ENCODE results near the gene GPX8.

DNA sequence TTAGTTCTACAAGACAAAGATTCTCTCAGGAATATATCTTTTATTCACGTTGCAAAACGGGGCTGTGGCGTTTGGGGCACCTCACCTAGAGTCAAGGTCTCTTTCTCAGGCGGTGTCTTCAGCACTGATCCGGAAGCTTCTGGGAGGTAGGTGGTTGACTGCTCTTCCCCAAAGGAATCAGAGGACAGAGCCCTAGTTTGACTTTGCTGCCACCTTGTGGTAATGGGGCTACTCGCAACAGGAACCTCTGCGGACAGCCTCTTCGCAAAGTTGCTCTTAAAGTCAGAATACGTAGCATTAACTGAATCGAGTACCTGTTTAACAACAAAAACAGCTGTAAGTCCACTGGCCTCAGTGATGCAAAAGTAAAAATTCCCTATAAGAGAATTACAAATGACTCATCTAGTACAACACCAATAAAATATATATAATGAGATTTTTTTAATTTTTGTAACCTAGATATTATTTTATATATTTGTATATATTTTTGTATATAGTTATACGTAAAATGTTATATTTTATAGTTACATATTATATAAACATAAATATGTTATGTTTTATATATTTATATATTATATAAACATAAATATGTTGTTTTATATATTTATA lies 13.3 kb upstream of the GPX8 start:
- TF ChIP-seq, protein P1, sequence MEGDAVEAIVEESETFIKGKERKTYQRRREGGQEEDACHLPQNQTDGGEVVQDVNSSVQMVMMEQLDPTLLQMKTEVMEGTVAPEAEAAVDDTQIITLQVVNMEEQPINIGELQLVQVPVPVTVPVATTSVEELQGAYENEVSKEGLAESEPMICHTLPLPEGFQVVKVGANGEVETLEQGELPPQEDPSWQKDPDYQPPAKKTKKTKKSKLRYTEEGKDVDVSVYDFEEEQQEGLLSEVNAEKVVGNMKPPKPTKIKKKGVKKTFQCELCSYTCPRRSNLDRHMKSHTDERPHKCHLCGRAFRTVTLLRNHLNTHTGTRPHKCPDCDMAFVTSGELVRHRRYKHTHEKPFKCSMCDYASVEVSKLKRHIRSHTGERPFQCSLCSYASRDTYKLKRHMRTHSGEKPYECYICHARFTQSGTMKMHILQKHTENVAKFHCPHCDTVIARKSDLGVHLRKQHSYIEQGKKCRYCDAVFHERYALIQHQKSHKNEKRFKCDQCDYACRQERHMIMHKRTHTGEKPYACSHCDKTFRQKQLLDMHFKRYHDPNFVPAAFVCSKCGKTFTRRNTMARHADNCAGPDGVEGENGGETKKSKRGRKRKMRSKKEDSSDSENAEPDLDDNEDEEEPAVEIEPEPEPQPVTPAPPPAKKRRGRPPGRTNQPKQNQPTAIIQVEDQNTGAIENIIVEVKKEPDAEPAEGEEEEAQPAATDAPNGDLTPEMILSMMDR (IDR thresholded peaks at IDR 0.05; ENCODE audit: low read depth, low read length, poor library complexity, severe bottlenecking) = peak; percentile 89
- no peak for TF ChIP-seq EZH2phosphoT487 (IDR thresholded peaks at IDR 0.05; ENCODE audit: borderline replicate concordance, low read length)
